H9 (cell line): ENCODE data around the gene GPHN. TPM values are rescaled to one million over a fixed set of nuclear protein-coding genes. Genes with fewer than 3 reads are reported as not detected.

Experiments
- DNase-seq: peaks from one replicate; pipeline ENCODE4 v3.0.0-alpha.2; 2017
- H2AFZ ChIP-seq: one replicate; pipeline ENCODE4 v1.6.1; 2013; ENCODE audit warnings: mild to moderate bottlenecking, low read length, control low read depth, moderate library complexity
- H2AK5ac ChIP-seq: 2 replicates; pipeline ENCODE4 v1.6.1; 2013; ENCODE audit warnings: low read length, control low read depth, mixed read lengths; ENCODE audit not compliant: insufficient read length
- H2BK120ac ChIP-seq: one replicate; pipeline ENCODE4 v1.6.1; 2013; ENCODE audit warnings: low read depth, mild to moderate bottlenecking, low read length, control low read depth, inconsistent platforms; ENCODE audit not compliant: poor library complexity, severe bottlenecking
- H2BK12ac ChIP-seq: 2 replicates; pipeline ENCODE4 v1.6.1; 2013; ENCODE audit warnings: low read length, control low read depth, mixed read lengths, low read depth; ENCODE audit not compliant: insufficient read length
- H2BK15ac ChIP-seq: 2 replicates; pipeline ENCODE4 v1.6.1; 2013; ENCODE audit warnings: low read depth, low read length, control low read depth
- H2BK20ac ChIP-seq: one replicate; pipeline ENCODE4 v1.6.1; 2013; ENCODE audit warnings: low read depth, mild to moderate bottlenecking, low read length, control low read depth, inconsistent platforms; ENCODE audit not compliant: poor library complexity, severe bottlenecking
- H2BK5ac ChIP-seq: 2 replicates; pipeline ENCODE4 v1.6.1; 2013; ENCODE audit warnings: low read length, control low read depth, mixed read lengths; ENCODE audit not compliant: insufficient read length
- H3K14ac ChIP-seq: 2 replicates; pipeline ENCODE4 v1.6.1; 2013; ENCODE audit warnings: low read length, control low read depth; ENCODE audit not compliant: insufficient read depth
- H3K18ac ChIP-seq: 2 replicates; pipeline ENCODE4 v1.6.1; 2013; ENCODE audit warnings: low read depth, mild to moderate bottlenecking, mixed read lengths, low read length, control low read depth; ENCODE audit not compliant: insufficient read length
- H3K23ac ChIP-seq: 2 replicates; pipeline ENCODE4 v1.6.1; 2013; ENCODE audit warnings: low read length, control low read depth, mixed read lengths, low read depth; ENCODE audit not compliant: insufficient read length
- H3K23me2 ChIP-seq: 2 replicates; pipeline ENCODE4 v1.6.1; 2013; ENCODE audit warnings: low read depth, mild to moderate bottlenecking, mixed read lengths, low read length, control low read depth; ENCODE audit not compliant: insufficient read length, poor library complexity, severe bottlenecking
- H3K27ac ChIP-seq: 2 replicates; pipeline ENCODE4 v1.5.1; 2013; ENCODE audit warnings: low read length, control low read depth, mixed read lengths, low read depth; ENCODE audit not compliant: insufficient read length
- H3K27me3 ChIP-seq: 2 replicates; pipeline ENCODE4 v1.6.1; 2013; ENCODE audit warnings: low read length, control low read depth, inconsistent platforms; ENCODE audit not compliant: insufficient read depth
- H3K4ac ChIP-seq: 2 replicates; pipeline ENCODE4 v1.6.1; 2013; ENCODE audit warnings: low read depth, mild to moderate bottlenecking, control low read depth, inconsistent platforms, low read length, moderate library complexity
- H3K4me1 ChIP-seq: 2 replicates; pipeline ENCODE4 v1.6.1; 2013; ENCODE audit warnings: low read length, control low read depth, inconsistent platforms; ENCODE audit not compliant: insufficient read depth
- H3K4me2 ChIP-seq: 2 replicates; pipeline ENCODE4 v1.6.1; 2013; ENCODE audit warnings: low read length, control low read depth, mixed read lengths; ENCODE audit not compliant: insufficient read length, insufficient read depth
- H3K56ac ChIP-seq: 2 replicates; pipeline ENCODE4 v1.6.1; 2013; ENCODE audit warnings: low read depth, mild to moderate bottlenecking, mixed read lengths, low read length, control low read depth; ENCODE audit not compliant: insufficient read length
- H3K79me1 ChIP-seq: 2 replicates; pipeline ENCODE4 v1.6.1; 2013; ENCODE audit warnings: low read depth, mild to moderate bottlenecking, moderate library complexity, low read length, control low read depth, inconsistent platforms; ENCODE audit not compliant: insufficient read depth, poor library complexity, severe bottlenecking
- H3K79me2 ChIP-seq: 2 replicates; pipeline ENCODE4 v1.6.1; 2013; ENCODE audit warnings: low read length, control low read depth, inconsistent platforms; ENCODE audit not compliant: insufficient read depth
- H3K9ac ChIP-seq: 2 replicates; pipeline ENCODE4 v1.6.1; 2013; ENCODE audit warnings: low read length, control low read depth, mixed read lengths; ENCODE audit not compliant: insufficient read length; ENCODE audit errors: extremely low read depth
- H3K9me3 ChIP-seq: one replicate; pipeline ENCODE4 v1.6.1; 2013; ENCODE audit warnings: low read depth, low read length, inconsistent platforms; ENCODE audit not compliant: control insufficient read depth
- H3T11ph ChIP-seq: one replicate; pipeline ENCODE4 v1.6.1; 2013; ENCODE audit warnings: mild to moderate bottlenecking, low read length, control low read depth, inconsistent platforms
- H4K20me1 ChIP-seq: one replicate; pipeline ENCODE4 v1.6.1; 2013; ENCODE audit not compliant: control insufficient read depth, insufficient read length, insufficient read depth
- H4K5ac ChIP-seq: 2 replicates; pipeline ENCODE4 v1.6.1; 2013; ENCODE audit warnings: low read depth, mild to moderate bottlenecking, mixed read lengths, low read length, control low read depth; ENCODE audit not compliant: insufficient read length
- H4K8ac ChIP-seq: replicated peaks from 2 replicates; pipeline ENCODE4 v1.6.1; 2013; ENCODE audit warnings: low read length, control low read depth, mixed read lengths, low read depth; ENCODE audit not compliant: insufficient read length
- H4K91ac ChIP-seq: 2 replicates; pipeline ENCODE4 v1.6.1; 2013; ENCODE audit warnings: low read depth, mild to moderate bottlenecking, moderate library complexity, mixed read lengths, low read length, control low read depth; ENCODE audit not compliant: insufficient read length
- H3K27ac Mint-ChIP-seq, 3 experiments: 2 replicates in 2 of 3; 3 replicates in 1 of 3; pipeline ENCODE4 v1.8.0; 2020 to 2021; ENCODE audit warnings: mixed read lengths in 3 of 3, mild to moderate bottlenecking in 1 of 3, moderate library complexity in 1 of 3
- H3K27me3 Mint-ChIP-seq: 2 replicates; pipeline ENCODE4 v1.8.0; 2021; ENCODE audit warnings: low read depth, mild to moderate bottlenecking, moderate library complexity, mixed read lengths
- H3K36me3 Mint-ChIP-seq, 3 experiments: 2 replicates in 2 of 3; 3 replicates in 1 of 3; pipeline ENCODE4 v1.8.0; 2020 to 2021; ENCODE audit warnings: low read depth in 3 of 3, mixed read lengths in 3 of 3; ENCODE audit not compliant: insufficient read depth in 1 of 3
- H3K4me1 Mint-ChIP-seq, 2 experiments: 2 replicates each; pipeline ENCODE4 v1.8.0; 2020; ENCODE audit warnings: mixed read lengths in 2 of 2
- H3K4me3 Mint-ChIP-seq, 2 experiments: 2 replicates in 1 of 2; 3 replicates in 1 of 2; pipeline ENCODE4 v1.8.0; 2020 to 2021; ENCODE audit warnings: mild to moderate bottlenecking in 2 of 2, mixed read lengths in 2 of 2, moderate library complexity in 1 of 2
- H3K9me3 Mint-ChIP-seq, 2 experiments: 2 replicates in 1 of 2; 3 replicates in 1 of 2; pipeline ENCODE4 v1.8.0; 2020; ENCODE audit warnings: mild to moderate bottlenecking in 2 of 2, mixed read lengths in 2 of 2, moderate library complexity in 1 of 2
- CTCF ChIP-seq: fragments of 200-600 bp; sonication (generic); conservative IDR thresholded peaks from 3 replicates; pipeline ENCODE4 v1.8.0; 2021; ENCODE audit warnings: antibody characterized with exemption, mild to moderate bottlenecking
- WGBS: extraction: QIAGEN DNeasy Blood & Tissue Kit; methylation state at CpG from one replicate; pipeline ENCODE4 v1.1.7; 2013; ENCODE audit warnings: missing lambda C conversion rate, low lambda C conversion rate, mixed read lengths; ENCODE audit not compliant: insufficient read length; ENCODE audit errors: extremely low coverage; 5-methylcytosine and 5-hydroxymethylcytosine counted together
- total RNA-seq: library from RNA; stranded (reverse); gene quantifications from 2 replicates; pipeline ENCODE4 v1.2.1, GENCODE V29; 2021

GPHN gene
- total RNA-seq, 1 experiment from 2014 or later = 16.1 TPM

GRCh38 chr14:66606826-66607225, 98.9 kb downstream of the GPHN start:
- no peak overlapping the region for H2BK5ac ChIP-seq
- H3K18ac ChIP-seq = no peak overlapping the region
- no peak overlapping the region for H3K27ac ChIP-seq
- H3K56ac ChIP-seq = no peak overlapping the region
- H2AK5ac ChIP-seq = no peak overlapping the region
- Mint-ChIP-seq H3K4me3 (no peak overlapping the region), H3K36me3 (peaks cover 3 to 14% (median 6%) of the 10 kb centered on the region in 3 experiments; a peak in 6 of 7 replicates), H3K27ac (no peak overlapping the region), H3K4me1 (peaks cover 0 to 2% of the 10 kb centered on the region in 2 experiments; a peak in 1 of 4 replicates), H3K9me3 (peaks cover 17 to 21% of the 10 kb centered on the region in 2 experiments), H3K27me3 (no peaks in the 10 kb centered on the region)
- no peak overlapping the region for H2BK12ac ChIP-seq
- H2AFZ ChIP-seq = no peak overlapping the region
- DNase-seq = no peak
- no peaks in the 10 kb centered on the region for H3K27me3 ChIP-seq
- no peaks in the 10 kb centered on the region for H3K9me3 ChIP-seq
- no peak overlapping the region for H3K23ac ChIP-seq
- H3K14ac ChIP-seq = no peak overlapping the region
- no peak overlapping the region for H2BK20ac ChIP-seq
- no peak overlapping the region for H4K91ac ChIP-seq
- H3K79me1 ChIP-seq = no peaks in the 10 kb centered on the region
- no peak overlapping the region for H2BK15ac ChIP-seq
- H3K4me1 ChIP-seq = no peaks in the 10 kb centered on the region
- H2BK120ac ChIP-seq = no peak overlapping the region
- peaks cover 2% of the 10 kb centered on the region; the same call in 1 of the 2 replicates for H3K79me2 ChIP-seq
- no peak for TF ChIP-seq CTCF
- no peak overlapping the region for H3K9ac ChIP-seq
- H4K5ac ChIP-seq = no peak overlapping the region
- no peak overlapping the region for H4K8ac ChIP-seq
- no peaks in the 10 kb centered on the region for H4K20me1 ChIP-seq
- WGBS = no CpG with 5 or more reads among the region's 2 CpGs
- H3K23me2 ChIP-seq = no peaks in the 10 kb centered on the region
- H3K4me2 ChIP-seq = no peak overlapping the region
- H3T11ph ChIP-seq = no peak overlapping the region
- H3K4ac ChIP-seq = no peak overlapping the region
